HG03460 (cell line): ENCODE results near the gene CORO1C.

ENCODE experiments used
- ATAC-seq: cut with Tn5 transposase; IDR thresholded peaks from one replicate; pipeline ENCODE4 v1.9.1; 2021; ENCODE audit not compliant: unreplicated experiment

CORO1C gene

GRCh38 chr12:108653922-108654321, 77.4 kb downstream of the CORO1C start:
- no peak for ATAC-seq

- ATAC-seq = no peak
Measured at GRCh38 chr12:108653082-108653516, 78.2 kb downstream of the CORO1C start.

- no peak for ATAC-seq
Measured at GRCh38 chr12:108650083-108650482, 81.2 kb downstream of the CORO1C start.

DNA sequence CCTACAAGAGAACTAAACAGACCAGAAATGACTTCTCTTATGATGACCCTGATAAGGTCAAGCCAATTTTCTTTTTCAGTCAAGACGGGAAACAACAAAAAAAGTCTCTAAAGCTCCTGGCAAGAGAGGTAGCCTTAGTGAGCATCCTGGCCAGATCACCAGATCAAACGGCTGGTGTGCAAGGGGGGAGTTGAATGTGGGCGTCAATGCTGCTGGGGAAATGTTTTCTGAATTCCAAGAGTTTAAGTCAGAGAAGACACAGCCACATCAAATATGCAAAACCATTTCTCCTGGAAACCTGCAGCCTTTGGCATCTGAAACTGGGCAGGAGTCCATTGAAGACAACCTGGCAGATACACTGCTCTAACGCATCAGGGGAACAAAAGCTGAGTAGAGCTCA, 81.6 kb downstream of the CORO1C start:
- no peak for ATAC-seq

DNA sequence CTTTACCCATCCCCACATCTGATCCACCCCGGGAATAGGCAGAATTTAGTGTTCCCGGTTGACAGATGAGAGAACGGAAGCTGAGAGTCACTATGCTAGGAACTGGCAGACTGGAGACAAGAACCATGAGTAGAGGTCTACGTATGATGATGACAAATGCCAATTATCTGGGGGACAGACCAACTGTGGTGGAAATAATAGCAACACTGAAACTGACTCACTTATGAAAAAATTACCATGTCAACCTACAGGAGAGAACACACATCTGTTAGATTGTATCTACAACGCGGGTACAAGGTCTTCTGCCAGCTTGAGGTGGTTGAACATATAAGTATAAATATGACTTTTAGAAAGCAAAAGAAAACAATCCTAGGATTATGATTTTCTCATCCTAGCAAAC, 82.2 kb downstream of the CORO1C start:
- ATAC-seq = no peak

DNA sequence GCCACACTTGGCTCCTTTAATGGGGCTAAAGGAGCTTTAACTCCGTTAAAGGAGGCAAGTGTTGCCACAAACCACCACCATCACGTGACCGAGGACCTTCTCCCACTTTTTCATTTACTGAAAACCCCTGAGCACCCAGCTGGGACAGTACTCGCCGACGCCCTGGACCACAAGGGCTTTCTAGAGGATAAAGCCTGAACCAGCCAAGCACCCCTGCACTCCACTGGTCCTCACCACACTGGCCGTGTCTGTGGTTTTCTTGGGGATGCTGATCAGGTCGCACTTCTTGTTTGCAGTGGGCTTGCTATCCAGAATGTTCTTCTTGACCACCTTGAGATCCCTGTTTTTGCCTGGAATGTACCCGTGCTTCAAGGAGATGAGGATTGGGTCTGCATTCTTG, 82.9 kb downstream of the CORO1C start:
- ATAC-seq = no peak

- no peak for ATAC-seq
Measured at GRCh38 chr12:108647585-108648287, 83.6 kb downstream of the CORO1C start.

DNA sequence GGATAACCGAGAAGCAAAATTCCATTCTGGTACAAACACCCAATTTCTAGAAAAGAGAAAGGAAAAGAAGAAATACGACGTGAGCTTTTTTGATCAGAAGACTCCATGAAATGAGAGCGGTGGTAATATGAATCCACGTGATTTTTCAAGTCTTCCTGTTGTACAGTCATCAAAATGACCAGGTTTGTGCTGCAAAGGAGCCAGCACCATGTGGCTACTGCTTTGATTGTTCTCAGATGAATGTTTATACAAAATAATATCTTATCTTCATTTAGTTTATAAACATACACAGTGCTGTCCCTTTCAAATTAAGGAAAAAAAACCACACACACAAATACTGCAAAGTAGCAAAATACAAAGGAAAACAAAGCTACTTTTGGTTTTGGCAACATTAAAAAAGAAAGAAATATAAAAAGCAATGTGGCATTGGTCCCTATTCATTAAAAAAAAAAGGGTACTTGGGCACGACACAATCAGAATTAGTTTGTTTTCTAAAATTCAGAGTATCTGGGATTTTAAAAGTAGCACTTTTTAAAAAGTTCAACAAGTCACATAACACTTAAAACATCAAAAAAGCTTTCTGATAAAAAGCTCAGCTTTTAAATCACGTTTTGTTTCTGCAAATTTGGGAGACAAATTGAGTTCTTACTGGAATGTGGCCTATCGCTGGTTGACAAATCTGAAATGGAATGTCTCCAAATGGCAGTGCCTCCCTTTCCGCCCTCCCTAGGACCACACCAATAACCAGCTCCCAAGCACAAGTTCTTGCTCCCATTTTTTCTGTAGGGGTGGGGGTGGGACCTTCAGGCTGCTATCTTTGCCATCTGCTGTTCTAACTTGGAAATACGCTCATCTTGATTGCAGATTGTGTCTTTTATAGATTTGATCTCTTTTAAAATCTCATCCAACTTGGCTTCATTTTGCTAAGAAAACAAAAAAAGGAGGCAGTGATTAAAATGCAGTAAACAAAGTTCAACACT, 84.4 kb downstream of the CORO1C start:
- no peak for ATAC-seq

DNA sequence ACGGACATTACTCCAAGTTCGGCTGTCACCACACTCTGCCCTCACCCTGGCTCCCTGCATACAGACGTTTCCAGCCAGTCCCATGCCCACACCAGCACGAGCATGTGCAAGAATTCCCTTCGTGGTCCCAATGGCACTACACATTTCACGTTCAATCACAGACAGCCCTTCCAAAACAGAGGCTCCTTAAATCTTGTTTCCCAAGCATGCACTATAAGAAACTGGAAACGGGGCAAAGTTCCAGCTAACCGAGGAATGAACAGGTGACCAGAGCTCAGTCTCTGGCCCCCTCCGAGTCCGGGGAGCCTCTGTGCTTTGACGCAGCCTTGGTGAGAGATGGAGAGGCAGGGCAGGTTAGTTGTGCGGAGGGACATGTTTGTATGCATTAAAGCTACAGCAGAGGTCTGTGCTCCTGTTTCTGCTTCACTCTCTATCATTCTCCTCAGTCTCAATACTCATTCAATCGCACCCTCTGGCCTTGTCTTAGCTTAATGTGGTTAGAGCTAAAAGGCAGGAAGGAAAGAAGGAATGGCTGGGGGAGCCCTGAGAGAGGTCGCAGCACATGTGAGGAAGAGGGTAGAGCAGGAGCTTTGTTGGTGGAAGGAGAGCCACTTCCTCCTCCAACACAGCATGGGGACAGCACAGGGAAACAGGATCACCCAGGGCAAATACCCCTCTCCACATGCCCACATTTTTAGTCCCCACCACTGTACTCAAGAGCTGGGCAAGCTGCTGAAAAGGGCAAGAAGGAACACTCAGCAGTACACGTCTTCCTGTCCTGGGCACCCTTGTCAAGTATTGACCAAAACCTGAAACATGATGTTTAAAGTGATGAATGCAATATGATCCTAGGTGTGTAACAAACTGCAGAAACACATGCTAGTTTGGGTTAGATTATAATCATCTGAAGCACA, 85.4 kb downstream of the CORO1C start:
- ATAC-seq = no peak

DNA sequence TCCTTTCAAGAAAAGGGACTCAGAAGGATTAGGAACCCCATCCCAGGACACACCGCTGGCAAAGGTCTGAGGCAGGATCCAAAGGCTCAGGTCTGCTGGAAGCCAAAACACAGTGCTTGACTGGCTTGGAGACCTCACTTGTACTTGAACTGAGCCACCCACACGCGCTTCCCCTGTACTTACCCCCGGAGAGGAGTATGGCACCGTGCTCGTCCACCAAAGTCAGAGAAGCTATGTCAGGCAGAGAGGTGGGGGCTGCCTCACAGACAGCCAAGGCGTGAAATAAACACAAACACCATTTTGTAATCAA, 86.6 kb downstream of the CORO1C start:
- no peak for ATAC-seq

DNA sequence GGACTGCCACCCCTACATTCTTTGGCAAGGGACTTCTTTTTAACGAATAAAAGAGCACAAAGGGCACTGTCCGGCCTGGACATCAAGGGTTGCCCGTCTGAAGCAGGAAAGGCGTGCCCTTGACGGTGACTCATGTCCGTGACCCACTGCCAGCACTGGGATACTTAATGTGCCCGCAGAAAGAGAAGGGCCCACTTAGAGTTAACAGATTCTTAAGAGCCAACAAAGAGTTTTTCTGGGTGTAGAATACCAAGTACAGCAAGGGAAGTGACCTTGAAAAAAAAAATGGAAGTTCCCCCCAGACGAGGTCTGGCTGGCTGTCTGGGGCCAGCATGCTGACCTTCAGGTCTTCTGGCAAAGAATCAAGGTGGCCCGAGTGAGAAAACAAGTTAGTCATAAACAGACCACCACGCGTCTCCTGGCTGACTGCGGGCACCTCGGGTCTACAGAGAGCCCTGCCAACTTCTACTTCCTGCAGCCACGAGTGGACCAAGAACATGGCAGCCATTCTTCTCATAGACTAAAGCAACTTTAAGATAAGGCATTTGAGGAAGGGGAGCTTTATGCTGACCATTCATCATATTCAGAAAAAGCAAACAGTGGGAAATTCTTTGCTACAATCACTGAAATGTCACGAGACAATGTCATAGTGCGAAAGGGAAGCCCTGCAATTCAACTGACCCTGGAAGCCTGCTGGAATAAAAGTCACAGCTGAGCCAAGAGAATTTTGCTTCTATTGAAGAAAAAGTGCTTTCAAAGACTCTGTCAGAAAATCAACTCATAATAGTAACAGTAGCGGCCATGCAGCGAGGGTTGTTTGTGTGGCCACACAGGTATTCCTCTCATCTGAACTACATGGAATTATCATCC, 87.1 kb downstream of the CORO1C start:
- no peak for ATAC-seq

DNA sequence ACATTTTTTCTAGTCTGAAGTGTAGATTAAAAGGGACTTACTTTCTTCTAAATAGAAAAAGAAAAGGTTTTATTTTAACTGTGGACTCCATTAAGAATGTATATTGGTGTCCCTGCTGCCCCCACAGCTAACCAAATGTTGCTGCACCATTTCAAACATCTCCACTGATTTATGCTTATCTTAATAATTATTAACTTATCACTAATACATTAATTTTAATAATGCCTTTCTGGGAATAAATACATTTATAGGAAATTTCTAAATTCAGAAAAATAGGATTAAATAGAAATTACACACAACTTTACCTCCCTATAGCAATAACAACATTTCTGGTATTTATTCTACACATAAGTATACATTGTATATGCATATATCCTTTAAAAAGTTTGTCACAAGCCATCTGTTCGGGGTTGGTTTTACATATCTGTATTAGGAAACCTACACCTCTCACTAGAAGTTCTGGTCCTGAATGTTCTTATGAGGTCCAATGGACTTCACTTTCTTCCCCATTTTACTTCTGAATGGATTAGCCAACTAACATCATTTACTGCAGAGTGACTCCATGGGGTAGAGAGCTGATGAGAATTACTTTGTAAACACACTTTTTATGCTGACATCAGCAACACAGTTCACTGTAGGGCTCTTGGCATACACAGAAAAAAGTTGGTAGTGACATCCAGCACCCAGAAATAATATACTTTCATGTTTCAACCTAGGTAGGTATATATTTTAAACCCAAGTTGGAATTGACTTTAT, 88.2 kb downstream of the CORO1C start:
- no peak for ATAC-seq

GRCh38 chr12:108642269-108642870, 88.9 kb downstream of the CORO1C start:
- ATAC-seq = no peak

- ATAC-seq = no peak
Measured at GRCh38 chr12:108641446-108642268, 89.7 kb downstream of the CORO1C start.

- ATAC-seq = no peak
Measured at GRCh38 chr12:108640802-108641445, 90.4 kb downstream of the CORO1C start.

GRCh38 chr12:108638997-108639822, 92.1 kb downstream of the CORO1C start:
- ATAC-seq = no peak
